Measurements from ENCODE around the gene CYCS.
"Not testable (repeated sequence)": the region's sequence is repeated elsewhere in the genome, so short reads cannot be mapped to it uniquely, and the experiment has no call there.

The CYCS gene

DNA sequence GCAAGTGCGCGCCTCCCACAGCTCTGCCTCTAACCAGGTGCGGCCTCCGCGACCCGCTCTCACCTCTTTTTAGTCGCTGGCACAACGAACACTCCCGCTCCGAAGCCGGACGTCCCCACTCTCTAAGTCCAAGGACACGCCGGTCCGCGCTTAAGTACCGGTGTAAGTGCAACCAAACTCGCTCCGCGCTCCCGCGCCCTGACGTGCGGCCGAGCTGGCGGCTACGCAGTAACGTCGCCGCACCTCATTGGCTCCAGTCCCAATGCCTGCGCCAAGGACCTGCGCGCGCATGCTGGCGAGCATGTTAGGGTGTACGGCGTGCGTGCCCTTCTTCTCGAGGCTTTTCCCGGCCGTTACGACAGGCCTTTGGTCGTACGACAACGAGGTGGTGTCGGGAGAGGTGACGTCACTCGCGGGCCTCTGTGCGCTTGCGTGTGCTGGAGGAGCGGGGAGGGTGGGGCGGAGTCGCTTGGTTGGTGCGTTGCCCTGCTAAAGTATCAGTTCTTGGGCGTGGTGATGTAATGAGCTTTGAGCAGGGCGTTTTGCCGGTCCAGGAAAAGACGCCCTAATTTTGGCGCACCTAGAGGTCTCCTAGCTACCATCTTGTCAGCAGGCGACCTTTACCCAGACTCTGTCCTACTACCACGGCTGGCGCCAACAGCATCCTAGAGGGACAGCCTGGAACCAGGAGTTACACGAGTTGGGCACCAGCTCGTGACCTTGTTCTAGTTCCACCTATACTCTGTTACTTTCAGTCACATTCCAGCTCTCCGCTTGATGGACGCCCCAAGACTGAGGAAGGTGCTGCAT lies at the start of gene CYCS:
CYCS (minus strand) TSS at position 124 of the 810 bp plus-strand sequence. CDS start 1,141 bp downstream, outside the sequence.
- peak; percentile 99 to 100 for DNase-seq

DNA sequence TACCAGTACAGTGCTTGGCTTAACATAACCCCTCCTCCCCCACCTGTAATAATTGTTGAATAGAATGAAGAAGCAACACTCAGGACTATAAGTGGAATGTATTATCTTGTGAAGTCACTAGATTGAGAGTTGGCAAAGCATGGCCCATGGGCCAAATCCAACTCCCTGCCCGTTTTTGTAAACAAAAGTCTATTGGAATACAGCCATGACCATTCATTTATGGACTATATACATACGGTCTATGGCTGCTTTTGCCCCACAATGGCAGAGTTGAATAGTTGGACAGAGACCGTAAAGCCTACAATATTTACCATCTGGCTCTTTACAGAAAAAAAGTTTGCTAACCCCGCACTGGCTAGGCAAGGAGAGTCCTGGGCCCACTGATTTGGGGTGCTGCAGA lies 48.1 kb upstream of the CYCS start:
- DNase-seq, result no peak

GRCh38 chr7:25171516-25171915 lies 46.5 kb upstream of the CYCS start:
- no peak for DNase-seq

GRCh38 chr7:25171071-25171470 lies 46.0 kb upstream of the CYCS start:
- DNase-seq, result no peak

DNA sequence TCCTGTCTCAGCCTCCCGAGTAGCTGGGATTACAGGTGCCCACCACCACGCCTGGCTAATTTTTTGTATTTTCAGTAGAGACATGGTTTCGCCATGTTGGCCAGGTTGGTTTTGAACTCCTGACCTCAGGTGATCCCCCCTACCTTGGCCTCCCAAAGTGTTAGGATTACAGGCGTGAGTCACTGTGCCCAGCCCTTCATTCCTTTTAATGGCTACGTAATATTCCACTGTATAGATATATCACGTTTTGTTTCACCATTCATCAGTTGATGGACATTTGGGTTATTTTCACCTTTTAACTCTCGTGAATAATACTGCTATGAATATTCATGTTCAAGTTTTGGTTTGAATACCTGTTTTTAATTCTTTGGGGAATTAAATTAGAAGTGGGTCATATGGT lies 44.6 kb upstream of the CYCS start:
- DNase-seq, result no peak

- no peak for DNase-seq
These were observed 43.1 kb upstream of the CYCS start for GRCh38 chr7:25168145-25168544.

- no peak for DNase-seq
These were observed 42.3 kb upstream of the CYCS start for GRCh38 chr7:25167262-25167843.

- not testable (repeated sequence) for DNase-seq
These were observed 35.0 kb upstream of the CYCS start for GRCh38 chr7:25159983-25160596.

GRCh38 chr7:25158966-25159365 lies 33.9 kb upstream of the CYCS start:
- DNase-seq, result no peak

DNA sequence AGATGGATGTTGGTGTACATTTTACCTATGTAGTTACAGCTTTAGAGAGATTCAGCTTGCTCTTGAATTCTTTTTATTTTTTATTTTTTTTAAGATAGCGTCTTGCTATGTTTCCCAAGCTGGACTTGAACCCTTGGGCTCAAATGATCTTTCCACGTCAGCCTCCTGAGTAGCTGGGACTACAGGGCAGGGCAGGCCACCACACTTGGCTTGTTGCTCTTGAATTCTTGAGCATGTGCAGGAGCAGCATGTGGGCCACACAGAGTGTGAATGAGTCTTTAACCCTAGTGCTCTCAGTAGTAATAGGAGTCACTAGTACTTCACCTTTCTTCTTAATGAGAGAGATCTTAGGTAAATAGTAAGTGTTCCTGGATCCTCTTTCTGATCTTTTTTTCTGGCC lies 26.7 kb upstream of the CYCS start:
- no peak for DNase-seq

GRCh38 chr7:25149836-25150235 lies 24.8 kb upstream of the CYCS start:
- no peak for DNase-seq

- DNase-seq, result no peak
These were observed 23.9 kb upstream of the CYCS start for GRCh38 chr7:25148772-25149575.

DNA sequence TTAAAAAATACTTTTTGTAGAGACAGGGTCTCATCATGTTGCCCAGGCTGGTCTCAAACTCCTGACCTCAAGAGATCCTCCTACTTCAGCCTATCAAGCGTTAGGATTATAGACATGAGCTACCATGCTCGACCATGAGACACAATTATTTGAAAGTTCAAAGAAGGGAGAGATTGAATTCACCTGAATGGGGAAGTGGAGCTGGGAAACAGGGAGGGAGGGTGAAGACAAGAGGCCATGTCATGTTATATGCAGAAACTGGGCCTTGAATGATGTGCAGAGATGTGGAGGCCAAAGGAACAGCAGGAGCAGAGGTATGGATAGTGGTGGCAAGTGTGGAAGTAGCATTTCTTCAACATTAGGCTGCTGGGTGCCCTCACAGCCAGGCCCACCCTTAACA lies 18.7 kb upstream of the CYCS start:
- DNase-seq, result no peak

- no peak for DNase-seq
These were observed 14.5 kb upstream of the CYCS start for GRCh38 chr7:25139536-25139935.

DNA sequence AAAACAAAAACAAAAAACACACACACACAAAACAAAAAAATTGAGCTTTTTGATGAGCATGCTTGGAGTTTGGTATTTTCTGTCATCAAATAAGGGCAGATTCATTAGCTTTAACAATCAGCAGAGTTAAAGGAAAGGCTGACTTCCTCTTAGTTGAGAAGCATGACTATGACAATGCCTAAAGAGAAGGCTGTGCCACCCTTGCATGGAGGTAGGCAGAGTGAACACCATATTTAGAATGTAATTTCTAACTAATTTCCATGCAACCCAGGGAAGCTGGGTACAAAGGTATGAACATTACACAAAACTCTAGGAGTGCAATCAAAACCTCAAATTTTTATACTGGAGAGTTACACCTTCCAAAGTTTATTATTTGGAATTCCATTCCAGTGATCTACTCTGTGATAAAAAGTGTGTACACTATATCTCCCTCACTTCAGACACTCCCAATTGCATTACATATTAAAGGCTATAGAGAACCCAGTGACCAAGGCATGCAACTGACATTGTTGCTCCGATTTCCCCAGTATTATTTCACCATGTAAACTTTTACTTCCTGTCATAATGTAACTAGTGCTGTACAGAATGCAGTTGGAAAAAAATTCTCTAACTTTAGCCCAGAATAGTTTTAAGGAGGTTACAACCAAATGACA lies 9.4 kb upstream of the CYCS start:
- no peak for DNase-seq

- DNase-seq, result no peak
These were observed 7.4 kb upstream of the CYCS start for GRCh38 chr7:25132430-25132829.

DNA sequence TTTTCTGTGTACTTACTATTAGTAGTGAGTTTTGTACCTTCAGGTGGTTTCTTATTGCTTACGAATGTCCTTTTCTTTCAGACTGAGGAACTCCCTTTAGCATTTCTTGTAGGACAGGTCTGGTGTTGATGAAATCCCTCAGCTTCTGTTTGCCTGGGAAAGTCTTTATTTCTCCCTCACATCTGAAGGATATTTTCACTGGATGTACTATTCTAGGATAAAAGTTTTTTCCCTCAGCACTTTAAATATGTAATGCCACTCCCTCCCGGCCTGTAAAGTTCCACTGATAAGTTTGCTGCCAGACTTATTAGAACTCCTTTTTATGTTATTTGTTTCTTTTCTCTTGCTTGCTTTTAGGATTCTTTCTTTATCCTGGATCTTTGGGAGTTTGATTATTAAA lies 1.7 kb upstream of the CYCS start:
- DNase-seq, result no peak

GRCh38 chr7:25124465-25125136 lies 459 bp downstream of the CYCS start:
- peak; percentile 18 to 19 for DNase-seq

GRCh38 chr7:25122373-25122772 lies 2.7 kb downstream of the CYCS start:
- no peak for DNase-seq

- no peak for DNase-seq
These were observed 3.5 kb downstream of the CYCS start for GRCh38 chr7:25121599-25121998.

DNA sequence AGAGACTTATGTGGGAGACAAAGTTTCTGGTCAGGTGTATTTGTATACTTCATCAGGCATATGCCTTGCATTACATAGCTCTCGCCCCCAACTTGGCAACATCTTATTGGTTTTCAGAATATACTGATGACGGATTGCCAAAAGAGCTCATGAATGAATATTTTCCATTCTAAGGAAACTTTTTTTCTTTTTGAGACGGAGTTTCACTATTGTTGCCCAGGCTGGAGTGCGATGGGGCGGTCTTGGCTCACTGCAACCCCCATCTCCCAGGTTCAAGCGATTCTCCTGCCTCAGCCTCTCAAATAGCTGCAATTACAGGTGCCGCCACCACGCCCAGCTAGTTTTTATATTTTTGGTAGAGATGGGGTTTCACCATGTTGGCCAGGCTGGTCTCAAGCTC lies 6.0 kb downstream of the CYCS start:
- no peak for DNase-seq

GRCh38 chr7:25118048-25118753 lies 6.9 kb downstream of the CYCS start:
- DNase-seq, result no peak

All from stimulated activated CD4-positive, alpha-beta T cell treated with anti-CD3 and anti-CD28 coated beads, Interleukin-4, amount 100 ng/mL, for 4 hours (primary cell).